C4-2B (cell line): ENCODE results near the gene COMT.

Experiments used
- CTCF ChIP-seq: fragments of 450-650 bp; conservative IDR thresholded peaks from 2 replicates; pipeline ENCODE4 v1.5.1; 2017; ENCODE audit warnings: mild to moderate bottlenecking
- ZFX ChIP-seq: fragments of 450-650 bp; IDR thresholded peaks from 2 replicates; pipeline ENCODE4 v1.6.1; 2017

DNA sequence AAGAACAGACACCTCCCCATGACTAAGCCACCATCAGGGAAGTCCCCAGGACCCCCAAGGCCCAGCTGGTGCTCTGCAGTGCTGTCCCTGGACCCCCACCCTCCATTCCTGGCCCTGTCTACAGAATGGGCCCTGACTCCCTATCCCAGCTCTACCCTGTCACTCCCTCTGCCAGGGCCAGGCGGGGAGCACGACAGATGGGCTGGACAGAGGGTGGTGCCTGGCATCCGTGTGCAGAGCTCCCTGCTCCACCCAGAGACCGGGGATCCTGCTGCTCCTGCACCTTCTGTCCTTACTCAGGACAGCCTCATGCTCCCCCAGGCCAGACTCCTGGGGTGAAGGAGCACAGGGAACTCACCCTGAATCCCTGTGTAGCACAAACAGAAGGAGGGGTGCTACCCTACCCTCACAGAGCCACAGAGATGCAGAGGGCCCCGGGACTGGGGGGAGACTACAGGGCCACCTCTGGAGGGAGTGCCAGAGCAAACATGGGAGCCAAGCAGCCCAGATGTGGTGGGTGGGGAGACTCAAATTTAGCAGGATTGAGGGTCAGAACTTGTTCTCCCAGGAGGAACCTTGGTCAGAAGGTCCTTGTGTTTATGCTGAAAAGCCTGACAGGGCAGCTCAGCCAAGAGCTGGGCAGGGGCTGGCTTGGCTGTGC lies 73.1 kb downstream of the COMT start:
- TF ChIP-seq CTCF, result no peak
- no peak for TF ChIP-seq ZFX
